CD14-positive monocyte (primary cell): ENCODE data around the gene GINS2. TPM values are rescaled to one million over a fixed set of nuclear protein-coding genes. Genes with fewer than 3 reads are reported as not detected.

Source experiments
- DNase-seq, 3 donors: peaks; one replicate each; pipeline ENCODE4 v3.0.0-alpha.2; 2011 to 2022
- H2AFZ ChIP-seq: 2 replicates; pipeline ENCODE4 v1.6.0; 2012; ENCODE audit warnings: mild to moderate bottlenecking, low read depth, low read length, inconsistent platforms; ENCODE audit not compliant: insufficient read depth, poor library complexity, severe bottlenecking
- H3K27ac ChIP-seq, 2 donors: 1 replicate in 1 of 2; 2 replicates in 1 of 2; pipeline ENCODE4 v1.5.1; 2012 to 2013; ENCODE audit warnings: low read length in 2 of 2, control low read depth in 1 of 2, inconsistent platforms in 1 of 2, low read depth in 1 of 2, mild to moderate bottlenecking in 1 of 2
- H3K27me3 ChIP-seq, 2 donors: one replicate each; pipeline versions ENCODE4 v1.6.0 to v1.6.1; 2011 to 2013; ENCODE audit warnings: low read length in 2 of 2; ENCODE audit not compliant: control insufficient read depth in 2 of 2, insufficient read depth in 2 of 2
- H3K36me3 ChIP-seq, 2 donors: replicated peaks in 1 of 2; 1 replicate in 1 of 2; 2 replicates in 1 of 2; pipeline versions ENCODE4 v1.5.1 to v1.6.1; 2012 to 2013; ENCODE audit warnings: low read length in 2 of 2, control low read depth in 1 of 2, inconsistent platforms in 1 of 2, mild to moderate bottlenecking in 1 of 2; ENCODE audit not compliant: insufficient read depth in 2 of 2, control insufficient read depth in 1 of 2
- H3K4me1 ChIP-seq, 2 donors: 1 replicate in 1 of 2; 2 replicates in 1 of 2; pipeline versions ENCODE4 v1.5.1 to v1.6.1; 2012 to 2013; ENCODE audit warnings: low read length in 2 of 2, control low read depth in 1 of 2, inconsistent platforms in 1 of 2, mild to moderate bottlenecking in 1 of 2, moderate library complexity in 1 of 2; ENCODE audit not compliant: insufficient read depth in 2 of 2, control insufficient read depth in 1 of 2
- H3K4me2 ChIP-seq: replicated peaks from 2 replicates; pipeline ENCODE3; 2012; ENCODE audit warnings: low read length, moderate library complexity, mild to moderate bottlenecking; ENCODE audit not compliant: poor library complexity, severe bottlenecking; ENCODE audit errors: extremely low read depth
- H3K4me3 ChIP-seq, 3 experiments: fragments of 200-600 bp in 1 of 3; sonication (generic) in 1 of 3; replicated peaks in 1 of 3; 1 replicate in 2 of 3; 2 replicates in 1 of 3; pipeline ENCODE4 v1.5.1; 2011 to 2013; ENCODE audit warnings: low read length in 3 of 3, mild to moderate bottlenecking in 3 of 3, control low read depth in 2 of 3, low read depth in 2 of 3, inconsistent platforms in 1 of 3, moderate library complexity in 1 of 3
- H3K79me2 ChIP-seq: 2 replicates; pipeline ENCODE4 v1.6.0; 2012; ENCODE audit warnings: mild to moderate bottlenecking, control low read depth, inconsistent platforms, low read length, moderate library complexity; ENCODE audit not compliant: insufficient read depth
- H3K9ac ChIP-seq: 2 replicates; pipeline ENCODE4 v1.6.0; 2017; ENCODE audit warnings: low read length, mild to moderate bottlenecking; ENCODE audit not compliant: insufficient read depth, poor library complexity, severe bottlenecking
- H3K9me3 ChIP-seq, 2 donors: replicated peaks in 1 of 2; 1 replicate in 1 of 2; 2 replicates in 1 of 2; pipeline versions ENCODE4 v1.5.1 to v1.6.1; 2012 to 2013; ENCODE audit warnings: low read length in 2 of 2, control low read depth in 1 of 2; ENCODE audit not compliant: control insufficient read depth in 1 of 2, insufficient read depth in 1 of 2
- H4K20me1 ChIP-seq: 2 replicates; pipeline ENCODE4 v1.6.0; 2012; ENCODE audit warnings: mild to moderate bottlenecking, low read length, control low read depth, moderate library complexity; ENCODE audit not compliant: insufficient read depth
- H3K27ac Mint-ChIP-seq, 7 donors: one replicate each; pipeline ENCODE4 v1.8.0; 2020; ENCODE audit warnings: mild to moderate bottlenecking in 7 of 7, mixed read lengths in 7 of 7, moderate library complexity in 6 of 7, inconsistent platforms in 2 of 7
- H3K27me3 Mint-ChIP-seq, 3 donors: one replicate each; pipeline ENCODE4 v1.8.0; 2021 to 2022; ENCODE audit warnings: low read depth in 3 of 3, mild to moderate bottlenecking in 3 of 3, mixed read lengths in 3 of 3, moderate library complexity in 3 of 3, inconsistent platforms in 1 of 3
- H3K36me3 Mint-ChIP-seq, 2 donors: one replicate each; pipeline ENCODE4 v1.8.0; 2020; ENCODE audit warnings: mixed read lengths in 2 of 2, inconsistent platforms in 1 of 2, mild to moderate bottlenecking in 1 of 2
- H3K4me1 Mint-ChIP-seq: one replicate; pipeline ENCODE4 v1.8.0; 2020; ENCODE audit warnings: mild to moderate bottlenecking, mixed read lengths
- H3K4me3 Mint-ChIP-seq, 2 donors: one replicate each; pipeline ENCODE4 v1.8.0; 2020; ENCODE audit warnings: mild to moderate bottlenecking in 2 of 2, mixed read lengths in 2 of 2, moderate library complexity in 1 of 2
- H3K9me3 Mint-ChIP-seq, 7 donors: one replicate each; pipeline ENCODE4 v1.8.0; 2020 to 2022; ENCODE audit warnings: mixed read lengths in 7 of 7, mild to moderate bottlenecking in 6 of 7, moderate library complexity in 6 of 7, inconsistent platforms in 2 of 7
- CTCF ChIP-seq: fragments of 200-600 bp; IDR thresholded peaks from one replicate; pipeline ENCODE4 v1.8.0; 2022; ENCODE audit warnings: antibody characterized with exemption, mild to moderate bottlenecking
- WGBS: methylation state at CpG from one replicate; pipeline ENCODE4 v1.1.5; 2013; ENCODE audit warnings: missing lambda C conversion rate; ENCODE audit not compliant: insufficient coverage; 5-methylcytosine and 5-hydroxymethylcytosine counted together
- intact Hi-C, 2 donors: fragments of 100-400 bp; cut with micrococcal nuclease; formaldehyde crosslinking; loops; one replicate each; pipeline versions ENCODE4 v1.15.0 to v1.15.1; 2023
- polyA plus RNA-seq, 3 donors: library from polyadenylated mRNA; depleted of rRNA in 1 of 3; unstranded in 2 of 3; stranded (reverse) in 1 of 3; fragments of 300-500 nt in 2 of 3; fragments of >200 nt in 1 of 3; fragmentation: Illumina TruSeq in 2 of 3; gene quantifications; 1 replicate in 2 of 3; 2 replicates in 1 of 3; pipeline ENCODE4 v1.2.3, GENCODE V29; 2012 to 2021

GINS2 gene
- polyA plus RNA-seq, 3 donors: 0.13 to 0.28 TPM; not detected in 1

GRCh38 chr16:85712801-85713200 is 24.0 kb upstream of the GINS2 start:
- Histone ChIP-seq H3K9me3 (peaks cover 11 to 15% of the 10 kb centered on the region in 2 donors), H3K27ac (no peak overlapping the region), H4K20me1 (peaks cover 9% of the 10 kb centered on the region), H2AFZ (no peak overlapping the region), H3K36me3 (peaks cover 10 to 47% of the 10 kb centered on the region in 2 donors), H3K79me2 (no peaks in the 10 kb centered on the region), H3K27me3 (no peaks in the 10 kb centered on the region), H3K9ac (no peak overlapping the region), H3K4me1 (peaks cover 14 to 21% of the 10 kb centered on the region in 2 donors), H3K4me3 (no peak overlapping the region), H3K4me2 (no peak overlapping the region)
- H3K36me3 Mint-ChIP-seq: peaks cover 26 to 52% of the 10 kb centered on the region in 2 donors
- no peak for DNase-seq
- TF ChIP-seq CTCF: no peak
- peak overlapping the region in 1 of 7 donors; percentile 44 for H3K27ac Mint-ChIP-seq
- peaks cover 12 to 19% (median 15%) of the 10 kb centered on the region in 7 donors for H3K9me3 Mint-ChIP-seq
- intact Hi-C loops: loop anchor here in 1 of 2 donors (10.0 kb wide), 1 partner anchor 418 kb away; no protein-coding TSS in a partner anchor
- H3K27me3 Mint-ChIP-seq: peaks cover 0 to 12% (median 7%) of the 10 kb centered on the region in 3 donors
- 84% methylated on average over 9 of the region's 9 CpGs for WGBS
- H3K4me1 Mint-ChIP-seq: peaks cover 12% of the 10 kb centered on the region
- H3K4me3 Mint-ChIP-seq: no peak overlapping the region

GRCh38 chr16:85711982-85712587 is 23.3 kb upstream of the GINS2 start:
- Histone ChIP-seq H3K36me3 (peaks cover 13 to 52% of the 10 kb centered on the region in 2 donors), H3K9me3 (peaks cover 11 to 15% of the 10 kb centered on the region in 2 donors), H2AFZ (no peak overlapping the region), H3K9ac (no peak overlapping the region), H3K4me3 (no peak overlapping the region), H3K79me2 (no peaks in the 10 kb centered on the region), H3K27me3 (no peaks in the 10 kb centered on the region), H3K4me2 (no peak overlapping the region), H3K4me1 (peaks cover 7 to 14% of the 10 kb centered on the region in 2 donors), H3K27ac (no peak overlapping the region), H4K20me1 (peaks cover 2% of the 10 kb centered on the region)
- peaks cover 12 to 19% (median 15%) of the 10 kb centered on the region in 7 donors for H3K9me3 Mint-ChIP-seq
- 97% methylated on average over 3 of the region's 6 CpGs for WGBS
- peaks cover 0 to 12% (median 7%) of the 10 kb centered on the region in 3 donors for H3K27me3 Mint-ChIP-seq
- H3K4me1 Mint-ChIP-seq: peaks cover 10% of the 10 kb centered on the region
- DNase-seq: no peak
- TF ChIP-seq CTCF: no peak
- H3K27ac Mint-ChIP-seq: no peak overlapping the region
- H3K36me3 Mint-ChIP-seq: peaks cover 26 to 58% of the 10 kb centered on the region in 2 donors
- intact Hi-C loops: loop anchor here in 1 of 2 donors (10.0 kb wide), 1 partner anchor 417 kb away; no protein-coding TSS in a partner anchor
- H3K4me3 Mint-ChIP-seq: no peak overlapping the region
